Measurements from ENCODE around the gene FHOD3.

Gene FHOD3

DNA sequence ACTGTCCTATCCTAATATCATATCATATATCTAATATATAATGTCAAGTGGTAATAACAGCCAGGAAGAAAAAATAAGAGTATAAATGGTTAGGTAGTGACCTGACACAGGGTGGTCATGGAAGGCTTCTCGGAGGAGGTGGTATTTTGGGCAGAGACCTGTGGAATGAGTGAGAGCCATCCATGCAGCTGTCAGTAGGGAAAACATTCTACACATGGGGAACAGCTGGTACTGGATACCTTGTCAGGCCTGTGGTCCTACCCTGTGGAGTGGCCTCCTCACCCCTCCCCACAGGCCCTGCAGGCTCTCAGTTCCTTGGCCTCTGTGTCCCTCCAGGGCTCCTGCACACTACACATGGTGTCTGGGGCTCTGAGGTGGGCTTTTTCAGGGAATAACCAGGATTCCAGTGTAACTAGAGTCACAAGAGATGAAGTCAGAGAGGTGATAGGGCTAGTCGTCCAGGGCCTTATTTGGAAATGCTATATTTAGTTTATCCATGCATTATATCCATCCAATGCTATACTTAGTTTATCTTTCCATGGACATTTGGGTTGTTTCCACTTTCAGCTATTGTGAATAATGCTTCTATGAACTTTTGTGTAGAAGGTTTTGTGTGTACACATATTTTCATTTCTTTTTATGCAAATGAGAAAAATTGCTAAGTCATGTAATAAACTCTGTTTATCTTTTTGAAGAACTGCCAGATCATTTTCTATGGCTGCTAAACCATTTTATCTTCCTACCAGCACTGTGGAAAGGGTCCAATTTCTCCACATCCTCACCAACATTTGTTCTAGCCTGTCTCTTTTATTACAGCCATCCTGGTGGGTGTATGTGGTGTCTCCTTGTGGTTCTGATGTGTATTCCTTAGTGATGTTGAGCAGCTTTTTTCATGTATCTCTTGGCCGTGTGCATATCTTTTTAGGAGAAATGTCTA is 455.7 kb downstream of the FHOD3 start:
- no peaks in the 10 kb centered on the region for H4K20me1 ChIP-seq (ENCODE audit: insufficient read depth, low read length)
- no peak overlapping the region for H3K9ac ChIP-seq (ENCODE audit: low read length)
- no peak overlapping the region for H2AFZ ChIP-seq (ENCODE audit: low read length)
- no peaks in the 10 kb centered on the region for H3K9me3 ChIP-seq (replicated peaks; ENCODE audit: insufficient read depth, low read length)
- no peak for DNase-seq
- H3K4me3 ChIP-seq (ENCODE audit: low read length) = no peak overlapping the region
- H3K36me3 ChIP-seq (replicated peaks; ENCODE audit: insufficient read depth, low read length) = no peaks in the 10 kb centered on the region
- H3K27me3 ChIP-seq (replicated peaks; ENCODE audit: insufficient read depth, low read length) = no peaks in the 10 kb centered on the region
- no peaks in the 10 kb centered on the region for H3F3A ChIP-seq (ENCODE audit: insufficient read depth, low read length)
- no peak overlapping the region for H3K4me2 ChIP-seq (ENCODE audit: low read depth, low read length)
- no peaks in the 10 kb centered on the region for H3K4me1 ChIP-seq (ENCODE audit: low read length)
- TF ChIP-seq EZH2 (optimal IDR thresholded peaks at IDR 0.05; ENCODE audit: low read depth, low read length) (no peak), EZH2phosphoT487 (IDR thresholded peaks at IDR 0.05; ENCODE audit: low read length) (no peak)
- TF ChIP-seq, protein P1, sequence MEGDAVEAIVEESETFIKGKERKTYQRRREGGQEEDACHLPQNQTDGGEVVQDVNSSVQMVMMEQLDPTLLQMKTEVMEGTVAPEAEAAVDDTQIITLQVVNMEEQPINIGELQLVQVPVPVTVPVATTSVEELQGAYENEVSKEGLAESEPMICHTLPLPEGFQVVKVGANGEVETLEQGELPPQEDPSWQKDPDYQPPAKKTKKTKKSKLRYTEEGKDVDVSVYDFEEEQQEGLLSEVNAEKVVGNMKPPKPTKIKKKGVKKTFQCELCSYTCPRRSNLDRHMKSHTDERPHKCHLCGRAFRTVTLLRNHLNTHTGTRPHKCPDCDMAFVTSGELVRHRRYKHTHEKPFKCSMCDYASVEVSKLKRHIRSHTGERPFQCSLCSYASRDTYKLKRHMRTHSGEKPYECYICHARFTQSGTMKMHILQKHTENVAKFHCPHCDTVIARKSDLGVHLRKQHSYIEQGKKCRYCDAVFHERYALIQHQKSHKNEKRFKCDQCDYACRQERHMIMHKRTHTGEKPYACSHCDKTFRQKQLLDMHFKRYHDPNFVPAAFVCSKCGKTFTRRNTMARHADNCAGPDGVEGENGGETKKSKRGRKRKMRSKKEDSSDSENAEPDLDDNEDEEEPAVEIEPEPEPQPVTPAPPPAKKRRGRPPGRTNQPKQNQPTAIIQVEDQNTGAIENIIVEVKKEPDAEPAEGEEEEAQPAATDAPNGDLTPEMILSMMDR (IDR thresholded peaks at IDR 0.05; ENCODE audit: low read length) = no peak
- no peak overlapping the region for H3K27ac ChIP-seq (ENCODE audit: low read length)
- no peaks in the 10 kb centered on the region for H3K79me2 ChIP-seq (ENCODE audit: low read length)
- H3K9me2 ChIP-seq (replicated peaks; ENCODE audit: insufficient read depth, low read length) = no peaks in the 10 kb centered on the region

DNA sequence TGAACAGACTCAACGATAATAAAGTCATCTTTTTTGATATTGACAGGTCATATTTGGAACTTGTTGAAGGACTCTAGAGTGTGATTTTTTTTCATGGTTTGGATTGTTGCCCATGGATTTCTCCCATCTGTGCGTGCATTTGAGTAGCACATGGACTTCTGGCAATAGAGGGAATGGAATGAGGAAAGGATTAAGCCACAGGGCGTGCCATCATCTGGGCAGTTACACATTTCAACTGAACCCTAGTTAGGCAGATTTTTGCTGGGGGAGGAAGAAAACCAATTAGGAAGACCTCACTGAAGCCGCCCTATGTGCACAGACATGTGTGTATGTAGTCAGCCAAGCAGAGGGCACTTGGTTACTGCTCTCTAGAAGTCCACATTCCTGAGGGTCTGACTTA is 458.7 kb downstream of the FHOD3 start:
- Histone ChIP-seq H3K9ac (ENCODE audit: low read length) (no peak overlapping the region), H3K79me2 (ENCODE audit: low read length) (no peaks in the 10 kb centered on the region), H4K20me1 (ENCODE audit: insufficient read depth, low read length) (no peaks in the 10 kb centered on the region), H3K9me2 (replicated peaks; ENCODE audit: insufficient read depth, low read length) (no peaks in the 10 kb centered on the region), H3K4me3 (ENCODE audit: low read length) (no peak overlapping the region), H3K27ac (ENCODE audit: low read length) (no peak overlapping the region), H3K4me2 (ENCODE audit: low read depth, low read length) (no peak overlapping the region), H3F3A (ENCODE audit: insufficient read depth, low read length) (no peaks in the 10 kb centered on the region), H3K27me3 (replicated peaks; ENCODE audit: insufficient read depth, low read length) (no peaks in the 10 kb centered on the region), H3K9me3 (replicated peaks; ENCODE audit: insufficient read depth, low read length) (no peaks in the 10 kb centered on the region), H3K36me3 (replicated peaks; ENCODE audit: insufficient read depth, low read length) (no peaks in the 10 kb centered on the region), H3K4me1 (ENCODE audit: low read length) (no peaks in the 10 kb centered on the region), H2AFZ (ENCODE audit: low read length) (no peak overlapping the region)
- TF ChIP-seq EZH2phosphoT487 (IDR thresholded peaks at IDR 0.05; ENCODE audit: low read length) (no peak), EZH2 (optimal IDR thresholded peaks at IDR 0.05; ENCODE audit: low read depth, low read length) (no peak)
- TF ChIP-seq, protein P1 (IDR thresholded peaks at IDR 0.05; ENCODE audit: low read length) = no peak
- DNase-seq = no peak

DNA sequence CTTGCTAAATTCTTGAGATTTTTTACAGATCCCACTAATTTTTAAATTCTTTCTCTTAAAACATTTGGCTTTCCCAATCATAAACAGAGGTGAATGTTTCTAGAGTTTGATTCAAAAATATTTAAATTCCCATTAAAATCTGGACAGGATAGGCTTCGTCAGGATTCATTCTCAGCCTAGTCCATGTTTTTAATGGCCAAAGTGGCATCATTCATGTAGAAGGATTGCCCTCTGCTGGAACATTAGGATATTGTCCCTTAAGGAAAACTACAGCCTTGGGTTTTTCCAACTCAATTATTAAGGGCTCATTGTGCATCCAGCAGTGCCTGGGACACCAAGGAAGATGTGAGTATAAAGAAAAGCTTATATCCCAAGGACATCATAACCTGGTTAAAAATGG is 459.6 kb downstream of the FHOD3 start:
- DNase-seq = peak; percentile 33
- Histone ChIP-seq H3K4me1 (ENCODE audit: low read length) (no peaks in the 10 kb centered on the region), H3K36me3 (replicated peaks; ENCODE audit: insufficient read depth, low read length) (no peaks in the 10 kb centered on the region), H3K27me3 (replicated peaks; ENCODE audit: insufficient read depth, low read length) (no peaks in the 10 kb centered on the region), H4K20me1 (ENCODE audit: insufficient read depth, low read length) (no peaks in the 10 kb centered on the region), H3K9me2 (replicated peaks; ENCODE audit: insufficient read depth, low read length) (no peaks in the 10 kb centered on the region), H3K4me2 (ENCODE audit: low read depth, low read length) (no peak overlapping the region), H3K4me3 (ENCODE audit: low read length) (no peak overlapping the region), H3K9me3 (replicated peaks; ENCODE audit: insufficient read depth, low read length) (no peaks in the 10 kb centered on the region), H3F3A (ENCODE audit: insufficient read depth, low read length) (no peaks in the 10 kb centered on the region), H2AFZ (ENCODE audit: low read length) (no peak overlapping the region), H3K27ac (ENCODE audit: low read length) (no peak overlapping the region), H3K79me2 (ENCODE audit: low read length) (no peaks in the 10 kb centered on the region), H3K9ac (ENCODE audit: low read length) (no peak overlapping the region)
- TF ChIP-seq, protein P1 (IDR thresholded peaks at IDR 0.05; ENCODE audit: low read length) = peak; percentile 59
- TF ChIP-seq EZH2phosphoT487 (IDR thresholded peaks at IDR 0.05; ENCODE audit: low read length) (no peak), EZH2 (optimal IDR thresholded peaks at IDR 0.05; ENCODE audit: low read depth, low read length) (no peak)

All from MM.1S (cell line).